Measurements from ENCODE around the gene BTN3A1.

- TF ChIP-seq ZBTB33 (IDR thresholded peaks at IDR 0.05; ENCODE audit: extremely low read depth, insufficient replicate concordance, low read length) (no peak), ZNF274 (IDR thresholded peaks at IDR 0.05; ENCODE audit: low read depth, low read length) (no peak)
These were observed 3.5 kb upstream of the BTN3A1 start for GRCh38 chr6:26398555-26398954.
